Naive thymus-derived CD8-positive, alpha-beta T cell (primary cell): ENCODE data around the gene TINAGL1. TPM values are rescaled to one million over a fixed set of nuclear protein-coding genes. Genes with fewer than 3 reads are reported as not detected.
A peak's percentile ranks its signal among the peaks of the same experiment; 100 is the strongest.
"Not testable (repeated sequence)": the region's sequence is repeated elsewhere in the genome, so short reads cannot be mapped to it uniquely, and the experiment has no call there.

ENCODE experiments used
- ATAC-seq, 2 donors: fragments of 150-1000 bp; cut with Tn5 transposase in 1 of 2; sonication (Bioruptor Pico), chemical (Tn5 transposase) in 1 of 2; 1 replicate in 1 of 2; 2 replicates in 1 of 2; pipeline ENCODE4 v1.10.0; 2021; ENCODE audit warnings: mild to moderate bottlenecking in 2 of 2, moderate library complexity in 2 of 2
- POLR2A ChIA-PET: fragments of 350-600 bp; sonication (Branson Sonifier 250); formaldehyde crosslinking; loops from one replicate; lab custom pipeline; 2021; ENCODE audit warnings: antibody characterized with exemption; lab: Charles Lee
- DNase-seq, 10 donors: peaks; one replicate each; pipeline versions ENCODE4 v3.0.0 to v3.0.0-alpha.2; 2020 to 2022
- H3K27ac Mint-ChIP-seq, 10 donors: one replicate each; pipeline ENCODE4 v1.8.0; 2020 to 2022; ENCODE audit warnings: mild to moderate bottlenecking in 10 of 10, mixed read lengths in 10 of 10, moderate library complexity in 4 of 10, inconsistent platforms in 1 of 10
- H3K27me3 Mint-ChIP-seq, 5 donors: one replicate each; pipeline ENCODE4 v1.8.0; 2021 to 2022; ENCODE audit warnings: mixed read lengths in 5 of 5
- H3K36me3 Mint-ChIP-seq, 3 donors: one replicate each; pipeline ENCODE4 v1.8.0; 2020 to 2022; ENCODE audit warnings: mixed read lengths in 3 of 3, mild to moderate bottlenecking in 2 of 3, inconsistent platforms in 1 of 3
- H3K4me1 Mint-ChIP-seq, 4 donors: one replicate each; pipeline ENCODE4 v1.8.0; 2021 to 2022; ENCODE audit warnings: mixed read lengths in 4 of 4
- H3K4me3 Mint-ChIP-seq, 10 donors: one replicate each; pipeline ENCODE4 v1.8.0; 2020 to 2022; ENCODE audit warnings: mild to moderate bottlenecking in 10 of 10, mixed read lengths in 10 of 10, moderate library complexity in 6 of 10, inconsistent platforms in 1 of 10
- H3K9me3 Mint-ChIP-seq, 9 donors: one replicate each; pipeline ENCODE4 v1.8.0; 2020 to 2022; ENCODE audit warnings: mixed read lengths in 9 of 9, mild to moderate bottlenecking in 3 of 9, inconsistent platforms in 1 of 9, moderate library complexity in 1 of 9
- polyA plus RNA-seq, 3 donors: library from polyadenylated mRNA; unstranded; fragments of 300-500 nt; fragmentation: Illumina TruSeq; gene quantifications; one replicate each; pipeline ENCODE4 v1.2.3, GENCODE V29; 2021
- total RNA-seq, 8 experiments: library from RNA in 2 of 8; stranded (reverse) in 2 of 8; gene quantifications; one replicate each; pipeline ENCODE4 v1.2.3 and lab custom pipeline; 2021 to 2026

The TINAGL1 gene
- total and polyA plus RNA-seq, 5 experiments from 2014 or later: not detected

GRCh38 chr1:31580891-31581603 lies 4.7 kb downstream of the TINAGL1 start:
- peaks cover 0 to 11% (median 2%) of the 10 kb centered on the region in 5 donors for H3K27me3 Mint-ChIP-seq
- POLR2A ChIA-PET: no interaction called here
- H3K4me3 Mint-ChIP-seq: no peak overlapping the region
- no peaks in the 10 kb centered on the region for H3K9me3 Mint-ChIP-seq
- peak in 1 of 10 donors; percentile 5 for DNase-seq
- no peaks in the 10 kb centered on the region for H3K36me3 Mint-ChIP-seq
- no peak for ATAC-seq
- H3K4me1 Mint-ChIP-seq: peaks cover 2 to 6% (median 4%) of the 10 kb centered on the region in 4 donors
- H3K27ac Mint-ChIP-seq: no peak overlapping the region

- peak overlapping the region in 1 of 10 donors; percentile 28 for H3K27ac Mint-ChIP-seq
- H3K4me3 Mint-ChIP-seq: no peak overlapping the region
- POLR2A ChIA-PET: no interaction called here
- no peak for ATAC-seq
- H3K4me1 Mint-ChIP-seq: no peaks in the 10 kb centered on the region
- no peaks in the 10 kb centered on the region for H3K36me3 Mint-ChIP-seq
- DNase-seq: peak in 1 of 10 donors; percentile 8
- H3K27me3 Mint-ChIP-seq: peaks cover 0 to 10% (median 0%) of the 10 kb centered on the region in 5 donors
- H3K9me3 Mint-ChIP-seq: no peaks in the 10 kb centered on the region
Observed at GRCh38 chr1:31581821-31582810, 5.8 kb downstream of the TINAGL1 start.

- POLR2A ChIA-PET: no interaction called here
- ATAC-seq (no peak), DNase-seq (peak in 1 of 10 donors; percentile 10)
- Mint-ChIP-seq H3K4me3 (no peak overlapping the region), H3K36me3 (no peaks in the 10 kb centered on the region), H3K4me1 (peaks cover 0 to 7% (median 0%) of the 10 kb centered on the region in 4 donors), H3K27ac (no peak overlapping the region), H3K9me3 (no peaks in the 10 kb centered on the region), H3K27me3 (peaks cover 6 to 18% (median 7%) of the 10 kb centered on the region in 5 donors)
Observed at GRCh38 chr1:31583082-31583994, 7.0 kb downstream of the TINAGL1 start.

GRCh38 chr1:31583995-31584868 lies 7.9 kb downstream of the TINAGL1 start:
- DNase-seq: peak in 1 of 10 donors; percentile 0
- no peaks in the 10 kb centered on the region for H3K9me3 Mint-ChIP-seq
- no peak overlapping the region for H3K27ac Mint-ChIP-seq
- POLR2A ChIA-PET: no interaction called here
- H3K4me1 Mint-ChIP-seq: peaks cover 0 to 8% (median under 1%) of the 10 kb centered on the region in 4 donors
- no peak overlapping the region for H3K4me3 Mint-ChIP-seq
- no peak for ATAC-seq
- H3K36me3 Mint-ChIP-seq: no peaks in the 10 kb centered on the region
- H3K27me3 Mint-ChIP-seq: peaks cover 8 to 20% (median 9%) of the 10 kb centered on the region in 5 donors

GRCh38 chr1:31584869-31585735 lies 8.8 kb downstream of the TINAGL1 start:
- DNase-seq: peak in 1 of 10 donors; percentile 14
- Mint-ChIP-seq H3K9me3 (no peaks in the 10 kb centered on the region), H3K27me3 (peaks cover 10 to 25% (median 10%) of the 10 kb centered on the region in 5 donors), H3K27ac (peak overlapping the region in 1 of 10 donors; percentile 27), H3K36me3 (no peaks in the 10 kb centered on the region), H3K4me1 (peaks cover 0 to 8% (median 2%) of the 10 kb centered on the region in 4 donors), H3K4me3 (no peak overlapping the region)
- ATAC-seq: no peak
- POLR2A ChIA-PET: no interaction called here

- no peaks in the 10 kb centered on the region for H3K9me3 Mint-ChIP-seq
- no peaks in the 10 kb centered on the region for H3K36me3 Mint-ChIP-seq
- POLR2A ChIA-PET: no interaction called here
- H3K27me3 Mint-ChIP-seq: peaks cover 11 to 25% (median 15%) of the 10 kb centered on the region in 5 donors
- H3K27ac Mint-ChIP-seq: peak overlapping the region in 1 of 10 donors; percentile 27
- no peak overlapping the region for H3K4me3 Mint-ChIP-seq
- peak in 1 of 10 donors; percentile 10 for DNase-seq
- peaks cover 0 to 8% (median 2%) of the 10 kb centered on the region in 4 donors for H3K4me1 Mint-ChIP-seq
- no peak for ATAC-seq
Observed at GRCh38 chr1:31585736-31586365, 9.5 kb downstream of the TINAGL1 start.

- Mint-ChIP-seq H3K27me3 (peaks cover 11 to 30% (median 22%) of the 10 kb centered on the region in 5 donors), H3K4me3 (no peak overlapping the region), H3K9me3 (no peaks in the 10 kb centered on the region), H3K36me3 (no peaks in the 10 kb centered on the region), H3K27ac (no peak overlapping the region), H3K4me1 (peaks cover 0 to 8% (median 2%) of the 10 kb centered on the region in 4 donors)
- POLR2A ChIA-PET: no interaction called here
- ATAC-seq (no peak), DNase-seq (peak in 1 of 10 donors; percentile 14)
Observed at GRCh38 chr1:31586376-31587327, 10.3 kb downstream of the TINAGL1 start.

- H3K27ac Mint-ChIP-seq, H3K9me3 Mint-ChIP-seq, DNase-seq, ATAC-seq, POLR2A ChIA-PET, H3K4me1 Mint-ChIP-seq, H3K36me3 Mint-ChIP-seq, H3K4me3 Mint-ChIP-seq: not testable (repeated sequence)
- peaks cover 14 to 33% (median 25%) of the 10 kb centered on the region in 5 donors for H3K27me3 Mint-ChIP-seq
Observed at GRCh38 chr1:31587328-31587699, 11.0 kb downstream of the TINAGL1 start.

- Mint-ChIP-seq H3K4me1 (peaks cover 0 to 8% (median 2%) of the 10 kb centered on the region in 4 donors), H3K9me3 (no peaks in the 10 kb centered on the region), H3K36me3 (no peaks in the 10 kb centered on the region), H3K27ac (peak overlapping the region in 1 of 10 donors; percentile 44), H3K4me3 (peak overlapping the region in 1 of 10 donors; percentile 4), H3K27me3 (peaks cover 14 to 35% (median 25%) of the 10 kb centered on the region in 5 donors)
- POLR2A ChIA-PET: no interaction called here
- DNase-seq (peak in 5 of 10 donors; percentile 19 to 60 (median 35)), ATAC-seq (peak; percentile 42 to 59)
Observed at GRCh38 chr1:31587720-31588423, 11.6 kb downstream of the TINAGL1 start.
